ENCODE data around the gene SEPTIN1.

SEPTIN1 gene

DNA sequence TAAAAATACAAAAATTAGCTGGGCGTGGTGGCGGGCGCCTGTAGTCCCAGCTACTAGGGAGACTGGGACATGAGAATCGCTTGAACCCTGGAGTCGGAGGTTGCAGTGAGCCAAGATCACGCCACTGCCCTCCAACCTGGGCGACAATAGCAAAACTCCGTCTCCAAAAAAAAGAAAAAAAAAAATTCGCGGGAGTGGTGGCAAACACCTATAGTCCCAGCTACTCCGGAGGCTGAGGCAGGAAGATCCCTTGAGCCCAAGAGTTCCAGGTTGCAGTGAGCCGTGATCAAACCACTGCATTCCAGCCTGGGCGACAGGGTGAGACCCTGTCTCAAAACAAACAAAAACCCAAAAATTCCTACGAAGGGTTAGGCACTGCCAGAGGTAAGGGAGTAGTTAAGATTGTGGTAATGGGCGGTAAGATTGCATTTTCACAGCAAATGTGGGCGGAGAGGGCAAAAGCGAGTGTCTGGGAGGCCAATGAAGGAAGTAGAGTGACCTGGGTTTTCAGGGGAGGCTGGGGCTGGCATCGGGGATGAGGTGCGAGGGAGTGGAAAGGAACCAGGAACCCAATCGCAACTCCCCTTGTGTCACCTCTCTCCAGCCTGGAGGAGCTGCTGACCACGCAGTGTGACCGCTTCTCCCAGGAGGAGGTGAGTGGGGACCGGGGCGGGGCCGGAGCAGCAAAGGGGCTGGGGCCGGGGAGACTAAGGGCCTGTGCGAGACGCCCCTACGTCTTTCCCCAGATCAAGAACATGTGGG lies 5.1 kb downstream of the SEPTIN1 start:
- no peak for DNase-seq (ENCODE audit: low spot score)

DNA sequence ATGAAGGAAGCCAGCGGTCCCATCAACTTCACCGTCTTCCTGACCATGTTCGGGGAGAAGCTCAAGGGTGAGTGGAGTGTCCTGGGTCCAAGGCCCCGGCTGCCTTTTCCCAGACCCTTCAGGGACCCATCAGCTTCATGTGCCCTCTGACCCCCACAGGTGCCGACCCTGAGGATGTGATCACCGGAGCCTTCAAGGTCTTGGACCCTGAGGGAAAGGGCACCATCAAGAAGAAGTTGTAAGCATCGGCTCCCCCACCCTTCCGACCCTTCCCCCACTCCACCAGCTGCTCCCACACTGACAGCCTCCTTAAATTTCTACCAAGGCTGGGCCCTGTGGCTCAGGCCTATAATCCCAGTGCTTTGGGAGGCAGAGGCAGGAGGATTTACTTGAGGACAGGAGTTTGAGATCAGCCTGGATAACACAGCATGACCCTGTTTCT lies 5.9 kb downstream of the SEPTIN1 start:
- DNase-seq (ENCODE audit: low spot score): no peak

DNA sequence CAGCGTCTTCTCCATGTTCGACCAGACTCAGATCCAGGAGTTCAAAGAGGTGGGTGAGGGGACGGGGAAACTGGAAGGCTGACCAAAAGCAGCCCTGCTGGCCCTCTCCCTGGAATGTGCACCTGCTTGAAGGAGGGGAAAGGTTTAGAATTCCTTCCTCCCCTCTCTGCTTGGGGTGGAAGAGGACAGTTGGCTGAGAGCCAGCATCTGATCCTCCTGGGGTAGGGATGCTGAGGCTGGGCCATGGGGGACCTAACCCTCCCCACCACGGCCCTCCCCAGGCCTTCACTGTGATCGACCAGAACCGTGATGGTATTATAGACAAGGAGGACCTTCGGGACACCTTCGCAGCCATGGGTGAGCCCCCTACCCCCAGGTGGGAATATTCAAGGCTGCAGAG lies 6.5 kb downstream of the SEPTIN1 start:
- DNase-seq (ENCODE audit: low spot score): no peak

DNA sequence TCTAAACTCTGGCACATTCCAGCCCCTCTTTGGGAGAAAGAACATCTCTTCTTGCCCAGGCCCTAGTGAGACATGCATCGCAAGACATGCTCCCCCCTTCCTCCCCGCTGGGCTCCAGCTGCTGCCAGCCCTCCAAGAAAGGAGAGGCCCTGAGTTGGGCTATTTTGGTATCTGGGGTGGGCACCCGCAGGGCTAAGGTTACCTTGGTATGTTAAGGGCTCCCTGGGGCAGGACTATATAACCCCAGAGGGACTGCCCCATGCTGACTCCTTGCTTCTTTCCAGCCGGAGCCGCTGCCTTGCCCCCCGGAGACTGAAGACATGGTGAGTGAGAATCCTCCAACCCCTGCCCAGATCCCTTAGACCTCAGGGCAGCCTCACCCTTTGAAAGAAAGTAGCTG lies 7.8 kb downstream of the SEPTIN1 start, which contains the start of gene MYL11:
MYL11 (plus strand) TSS at position 265 of the 400 bp plus-strand sequence; CDS start at position 321, 56 bp downstream.
- no peak for DNase-seq (ENCODE audit: low spot score)

DNA sequence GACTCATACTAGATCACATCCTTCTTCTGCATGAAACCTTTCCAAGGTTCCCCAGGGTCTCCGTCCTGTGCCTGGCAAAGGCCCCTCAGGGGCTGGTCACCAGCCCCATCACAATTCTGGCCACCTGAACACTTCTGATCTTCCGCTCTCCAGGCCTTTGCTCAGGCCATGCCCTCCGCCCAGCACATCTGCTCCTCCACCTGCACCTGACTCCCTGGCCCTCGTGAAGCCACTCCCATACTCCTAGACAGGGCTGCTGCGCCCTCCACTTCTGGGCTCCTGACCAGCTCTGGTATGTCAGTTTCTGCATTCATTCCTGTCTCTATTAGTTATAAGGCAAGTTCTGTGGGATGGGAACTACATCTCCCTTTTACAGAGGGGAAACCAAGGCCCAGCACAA lies 9.6 kb downstream of the SEPTIN1 start:
- no peak for DNase-seq (ENCODE audit: low spot score)

DNA sequence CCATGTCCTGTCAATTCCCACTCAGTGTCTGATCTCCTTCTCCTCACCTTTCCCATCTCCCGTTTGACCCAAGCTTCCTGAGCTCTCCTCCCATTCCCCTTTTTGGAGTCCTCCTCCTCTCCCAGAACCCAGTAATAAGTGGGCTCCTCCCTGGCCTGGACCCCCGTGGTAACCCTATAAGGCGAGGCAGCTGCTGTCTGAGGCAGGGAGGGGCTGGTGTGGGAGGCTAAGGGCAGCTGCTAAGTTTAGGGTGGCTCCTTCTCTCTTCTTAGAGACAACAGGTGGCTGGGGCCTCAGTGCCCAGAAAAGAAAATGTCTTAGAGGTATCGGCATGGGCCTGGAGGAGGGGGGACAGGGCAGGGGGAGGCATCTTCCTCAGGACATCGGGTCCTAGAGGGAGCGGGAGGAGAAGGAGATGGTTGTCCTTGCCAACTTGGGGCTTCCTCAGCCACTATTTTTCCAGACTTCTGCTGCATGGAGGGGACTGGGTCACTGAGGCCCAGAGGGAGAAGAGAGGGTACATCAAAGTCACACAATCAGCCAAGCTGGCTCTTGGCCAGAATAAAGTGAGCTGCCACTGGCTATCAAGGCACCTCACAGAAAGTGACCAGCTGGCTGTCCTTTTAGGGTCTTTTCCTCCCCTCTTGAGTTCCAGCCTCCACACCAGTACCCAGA lies 10.2 kb downstream of the SEPTIN1 start:
- no peak for DNase-seq (ENCODE audit: low spot score)

DNA sequence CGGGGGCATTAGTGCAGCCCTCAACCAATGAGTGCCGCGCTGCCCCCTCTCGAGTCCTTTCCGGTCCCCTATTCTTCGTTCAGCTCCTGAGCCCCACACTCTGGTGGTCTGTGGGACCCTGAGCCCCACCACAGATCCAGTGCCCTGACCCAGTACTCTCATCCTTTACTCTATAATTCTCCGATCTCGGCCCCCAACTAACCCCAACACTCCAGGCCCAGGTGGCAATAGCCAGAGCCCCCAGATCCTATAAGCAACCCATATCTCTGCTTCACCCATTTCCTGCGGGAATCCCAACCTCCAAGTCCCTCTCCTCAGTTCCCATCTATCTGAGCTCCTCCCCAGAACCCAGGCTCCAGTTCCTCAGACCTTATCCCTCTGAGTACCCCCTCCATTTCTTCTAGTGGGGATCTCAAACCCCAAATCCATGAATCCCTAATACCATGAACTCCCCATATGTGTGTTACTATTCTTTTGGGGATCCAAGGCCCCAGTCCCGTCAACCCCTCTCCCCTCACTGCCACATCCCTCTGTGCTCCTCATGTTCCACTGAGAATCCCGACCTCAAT lies 11.0 kb downstream of the SEPTIN1 start:
- no peak for DNase-seq (ENCODE audit: low spot score)

DNA sequence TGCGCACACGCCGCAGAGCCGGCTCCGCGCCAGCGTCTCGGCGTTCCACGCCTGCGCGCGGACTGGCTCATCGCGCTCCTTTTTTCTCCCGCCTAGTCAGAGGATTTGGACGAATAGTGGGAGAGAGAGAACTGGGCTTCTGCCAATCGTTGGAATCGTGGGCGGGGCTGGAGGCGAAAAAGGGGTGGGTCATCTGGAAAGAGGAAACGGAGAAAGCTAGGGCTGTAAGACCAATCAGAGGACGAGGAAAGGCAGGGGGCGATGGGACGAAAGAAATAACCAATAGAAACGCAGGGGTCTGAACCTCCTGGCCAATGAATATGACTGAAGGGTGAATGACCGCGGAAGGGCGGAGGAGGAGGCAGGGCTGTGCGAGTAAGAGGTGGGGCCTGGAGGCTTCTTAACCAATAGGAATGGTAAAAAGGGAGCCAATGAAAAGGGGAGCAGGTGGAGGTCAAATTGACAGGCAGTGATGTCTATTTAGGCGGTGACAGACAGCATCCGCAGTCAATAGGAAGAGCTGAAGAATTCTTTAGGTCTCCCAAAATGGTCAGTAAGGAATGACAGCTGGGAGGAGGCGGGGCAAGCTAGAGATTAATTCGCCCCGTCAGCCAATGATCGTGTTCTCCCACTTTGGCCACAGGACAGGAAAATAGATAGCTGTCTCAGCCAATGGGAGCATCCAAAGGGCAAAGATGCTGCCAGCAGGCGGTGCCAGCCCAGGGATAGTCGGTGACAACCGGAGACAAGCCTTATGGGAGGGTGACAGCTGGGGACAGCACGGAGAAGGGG lies 11.7 kb downstream of the SEPTIN1 start, which contains the start of gene TBC1D10B:
TBC1D10B (minus strand) TSS at position 39 of the 792 bp plus-strand sequence. CDS start 311 bp downstream, outside the sequence.
- peak; percentile 98 for DNase-seq (ENCODE audit: low spot score)

DNA sequence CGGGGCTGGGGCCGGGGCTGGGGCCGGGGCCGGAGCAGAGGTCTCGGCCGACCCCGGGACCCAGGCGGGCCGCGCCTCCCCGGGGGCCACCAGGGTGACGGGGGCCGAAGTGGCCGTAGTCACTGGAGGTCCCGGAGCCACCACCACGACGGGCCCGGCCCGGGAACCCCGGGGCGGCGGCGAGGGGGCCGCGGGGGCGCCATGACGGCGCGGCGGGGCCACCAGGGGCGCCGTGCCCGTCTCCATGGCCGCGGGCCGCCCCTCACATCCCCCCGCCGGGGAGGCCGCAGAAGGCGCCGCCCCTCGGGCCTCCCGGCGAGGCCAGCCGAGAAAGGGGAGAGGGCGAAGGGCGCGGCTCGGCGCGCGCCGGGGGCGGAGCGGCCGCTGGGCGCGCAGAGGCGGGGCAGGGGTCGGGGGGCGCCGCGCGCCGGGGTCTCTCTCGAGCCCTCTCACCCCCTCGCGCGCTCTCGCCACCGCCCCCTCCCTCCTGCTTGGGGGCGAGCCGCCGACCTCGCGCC lies 12.4 kb downstream of the SEPTIN1 start:
- DNase-seq (ENCODE audit: low spot score): no peak

DNA sequence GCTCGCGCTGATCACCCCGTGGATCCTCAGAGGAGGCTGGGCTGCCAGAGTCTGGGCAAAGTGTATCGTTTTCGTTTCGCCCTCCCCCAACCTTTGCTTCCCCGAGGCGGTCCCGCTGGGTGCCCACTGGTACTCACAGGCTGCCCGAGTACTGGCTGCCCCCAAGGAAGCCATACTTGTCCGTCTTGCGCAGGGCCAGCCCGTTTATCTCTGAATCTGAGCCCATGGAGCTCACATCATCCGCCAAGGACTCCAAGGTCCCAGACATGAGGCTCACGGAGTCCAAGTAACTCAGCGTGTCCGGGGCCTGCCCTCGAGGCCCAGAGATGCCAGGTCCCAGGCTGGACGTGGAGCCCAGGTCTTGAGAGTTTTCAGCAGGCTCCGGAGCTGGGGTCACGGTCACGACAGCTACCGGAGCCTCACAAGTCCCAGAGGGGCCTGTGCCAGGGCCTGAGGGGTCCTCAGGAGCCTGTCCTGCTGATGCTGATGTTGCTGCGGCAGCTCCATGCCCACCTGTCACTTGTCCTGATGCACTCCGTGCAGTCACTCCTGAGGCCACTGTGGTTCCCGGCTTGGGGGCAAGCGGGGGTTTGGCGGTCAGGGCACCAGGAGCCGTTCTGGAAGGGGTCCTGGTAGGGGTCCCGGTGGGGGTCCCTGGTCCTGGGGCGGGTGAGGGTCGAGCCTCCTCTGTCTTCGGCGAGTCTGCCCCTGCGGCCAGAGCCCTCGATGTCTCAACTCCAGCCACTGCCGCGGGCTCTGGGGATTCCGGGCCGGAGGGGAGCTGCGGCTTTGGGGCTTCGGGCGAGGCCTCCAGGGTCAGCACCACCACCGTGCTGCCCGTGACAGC lies 13.0 kb downstream of the SEPTIN1 start:
- DNase-seq (ENCODE audit: low spot score): no peak

DNA sequence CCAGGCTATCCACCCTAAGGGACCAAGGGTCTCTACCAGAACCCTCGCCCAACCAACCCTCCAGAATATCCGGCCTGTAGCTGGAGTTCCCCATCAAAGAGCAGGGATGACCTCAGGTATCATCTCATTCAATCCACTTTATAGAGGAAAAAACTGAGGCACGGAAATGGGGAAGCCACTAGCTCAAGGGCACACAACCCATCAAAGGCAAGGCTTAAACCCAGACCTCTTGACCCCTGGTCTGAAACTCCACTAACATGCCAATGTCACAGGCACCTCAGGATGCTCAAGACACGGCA lies 13.6 kb downstream of the SEPTIN1 start:
- DNase-seq (ENCODE audit: low spot score): no peak

DNA sequence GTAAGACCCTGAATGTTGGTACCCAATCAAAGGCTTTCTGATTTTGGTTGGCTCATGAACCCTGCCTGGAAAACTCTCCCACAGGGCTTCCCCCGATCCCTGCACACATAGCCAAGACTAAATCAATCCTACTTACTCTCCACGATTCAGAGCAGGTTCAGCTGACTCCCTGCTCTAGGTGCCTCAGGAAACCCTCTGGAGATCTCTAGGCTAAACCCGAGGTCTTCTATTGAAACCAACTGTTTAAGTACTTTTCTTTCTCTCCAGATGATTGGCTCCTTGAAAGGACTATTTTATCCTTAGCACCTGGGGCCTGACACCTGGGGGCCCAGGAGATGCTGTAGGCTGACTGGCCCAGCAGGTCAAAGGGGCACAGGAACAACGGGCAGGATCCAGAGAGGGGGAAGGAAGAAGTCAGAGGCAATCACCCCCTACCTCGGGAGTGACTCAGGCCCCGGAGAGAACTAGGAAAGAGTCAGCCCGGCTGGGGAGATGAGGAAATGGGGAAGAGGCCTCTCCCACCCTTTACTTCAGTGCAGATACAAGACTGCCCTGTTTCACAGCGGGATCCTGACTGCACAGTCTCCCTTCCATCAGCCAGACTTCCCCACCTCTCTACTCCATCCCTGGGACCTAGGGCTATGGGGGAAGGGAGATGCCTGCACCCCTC lies 14.1 kb downstream of the SEPTIN1 start:
- no peak for DNase-seq (ENCODE audit: low spot score)

DNA sequence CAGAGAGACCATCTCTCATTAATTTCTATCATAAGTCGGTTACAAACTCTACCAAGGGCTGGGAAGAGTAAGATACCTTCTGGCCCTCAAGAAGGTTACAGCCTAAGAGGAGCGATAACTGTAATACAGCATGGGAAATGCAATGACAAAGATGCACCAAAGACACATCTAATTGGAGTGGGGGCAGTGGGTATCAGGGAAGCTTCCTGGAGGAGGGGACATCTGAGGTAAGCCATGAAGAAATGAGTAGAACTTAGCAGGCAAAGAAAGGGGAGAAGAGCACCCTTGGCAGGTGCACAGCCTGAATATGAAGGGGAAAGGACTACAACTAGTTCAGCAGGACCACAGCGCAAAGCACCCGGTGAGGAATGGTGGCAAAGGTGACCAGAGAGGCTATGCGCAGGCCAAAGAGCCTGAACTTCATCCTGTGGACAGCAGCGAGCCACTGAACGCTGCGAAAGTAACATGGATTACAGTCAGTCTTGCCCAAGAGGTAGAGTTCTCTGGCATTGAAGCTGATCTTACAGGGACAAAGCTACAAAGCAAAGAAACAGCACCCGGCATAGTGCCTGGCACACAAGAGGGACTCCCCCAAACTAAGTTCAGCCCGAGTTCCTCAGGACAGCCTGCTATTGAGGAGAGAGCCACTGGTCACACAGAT lies 14.9 kb downstream of the SEPTIN1 start:
- no peak for DNase-seq (ENCODE audit: low spot score)

DNA sequence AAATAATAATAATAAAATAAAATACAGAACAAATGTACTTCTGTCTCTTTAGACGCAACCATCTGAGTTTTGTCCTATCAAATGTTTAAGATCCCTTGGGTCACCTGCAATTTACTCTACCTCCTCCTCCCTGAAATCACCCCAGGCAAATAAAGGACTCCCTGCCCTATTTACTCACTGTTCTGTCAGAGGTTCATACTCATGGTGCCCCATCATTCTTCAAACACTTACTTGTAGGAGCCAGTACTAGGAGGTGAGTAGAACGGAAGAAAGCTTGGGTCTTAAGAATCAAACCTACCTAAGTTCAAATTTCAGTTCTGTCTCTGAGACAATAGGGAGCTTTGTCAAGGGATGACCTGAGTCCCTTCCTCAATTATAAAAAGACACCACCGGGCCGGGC lies 15.8 kb downstream of the SEPTIN1 start:
- DNase-seq (ENCODE audit: low spot score): no peak

DNA sequence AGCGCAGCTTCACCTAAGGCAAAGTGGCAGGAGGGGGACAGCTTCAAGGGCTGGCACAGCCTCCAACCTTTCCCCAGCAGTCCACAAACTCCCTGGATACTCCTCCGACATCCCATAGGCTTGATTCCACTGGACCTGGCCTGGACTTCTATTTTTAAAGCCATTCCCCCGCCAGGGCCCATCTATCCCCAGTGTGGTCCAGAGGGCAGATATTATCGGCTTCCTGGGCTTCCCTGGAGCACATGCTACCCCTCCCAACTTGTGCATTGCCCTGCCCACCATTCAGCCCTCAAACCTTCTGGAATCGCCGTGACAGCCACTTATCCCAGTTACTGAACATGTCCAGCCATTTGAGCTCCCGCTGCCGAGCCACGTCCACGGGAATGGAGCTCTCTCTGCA lies 17.2 kb downstream of the SEPTIN1 start:
- no peak for DNase-seq (ENCODE audit: low spot score)

DNA sequence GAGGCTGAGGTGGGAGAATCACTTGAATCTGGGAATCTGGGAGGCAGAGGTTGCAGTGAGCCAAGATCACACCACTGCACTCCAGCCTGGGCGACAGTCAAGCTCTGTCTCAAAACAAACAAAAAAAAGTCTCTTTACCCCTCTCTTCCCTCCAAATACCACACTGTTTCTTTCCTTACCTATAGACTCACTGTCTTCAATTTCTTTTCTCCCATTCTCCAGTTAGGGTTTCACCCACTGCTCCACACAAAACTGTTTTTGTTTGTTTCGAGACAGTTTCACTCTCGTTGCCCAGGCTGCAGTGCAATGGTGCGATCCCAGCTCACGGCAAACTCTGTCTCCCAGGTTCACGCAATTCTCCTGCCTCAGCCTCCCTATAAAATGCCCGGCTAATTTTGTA lies 21.2 kb downstream of the SEPTIN1 start:
- DNase-seq (ENCODE audit: low spot score): no peak

DNA sequence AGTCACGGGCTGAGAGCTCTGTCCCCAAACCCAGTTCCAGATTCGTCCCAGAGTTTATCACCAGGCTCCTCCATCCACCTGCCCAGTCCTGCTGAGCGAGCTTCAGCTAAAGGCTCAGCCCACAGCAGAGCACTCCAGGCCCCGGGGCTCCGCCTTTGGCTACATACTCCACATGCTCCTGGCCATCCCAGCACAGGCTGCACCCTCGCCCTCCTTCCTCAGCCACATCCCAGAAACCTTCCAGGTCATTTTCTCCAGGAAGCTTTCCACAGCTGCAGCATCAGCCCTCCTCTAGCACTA lies 22.5 kb downstream of the SEPTIN1 start:
- no peak for DNase-seq (ENCODE audit: low spot score)

DNA sequence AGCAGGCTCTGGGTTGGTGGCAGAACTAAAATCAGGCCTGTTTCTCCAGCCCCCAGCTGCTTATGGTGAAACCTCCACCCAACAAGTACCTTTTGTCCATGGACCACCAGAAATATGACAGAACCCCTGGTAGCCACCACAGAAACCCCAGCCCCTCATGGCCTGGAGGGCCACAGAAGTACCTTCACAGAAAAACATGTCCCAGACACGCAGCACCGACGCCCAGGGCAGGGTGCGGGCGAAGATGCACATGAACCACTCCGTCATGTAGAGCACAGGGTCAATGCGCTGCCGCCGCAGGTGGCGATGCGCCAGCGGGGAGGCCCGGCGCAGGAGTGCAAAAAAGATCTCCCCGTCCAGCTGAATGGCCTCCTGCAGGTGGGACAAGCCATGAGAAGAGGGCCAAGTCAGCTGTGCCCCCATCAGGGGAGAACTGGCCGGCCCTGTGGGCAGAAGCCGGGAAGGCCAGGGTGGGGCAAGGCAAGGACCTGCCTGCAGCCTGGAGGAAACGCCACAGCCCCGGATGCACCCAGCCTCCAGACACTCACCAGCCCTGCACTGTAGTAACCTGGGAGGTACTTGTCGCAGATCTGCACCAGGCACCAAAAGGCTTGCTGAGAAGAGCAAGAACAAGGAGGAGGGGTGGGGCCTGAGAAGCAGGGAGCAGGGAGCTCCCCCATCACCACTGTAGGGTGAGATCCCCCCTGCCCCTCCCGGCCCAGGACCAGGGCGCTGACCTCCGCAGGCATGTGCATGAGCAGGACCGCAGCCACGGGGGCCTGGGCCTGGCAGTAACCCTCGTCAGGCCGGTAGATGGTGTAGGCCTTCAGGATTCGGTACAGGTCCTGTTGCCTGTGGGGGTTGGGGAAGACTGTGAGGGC lies 23.1 kb downstream of the SEPTIN1 start:
- DNase-seq (ENCODE audit: low spot score): no peak

DNA sequence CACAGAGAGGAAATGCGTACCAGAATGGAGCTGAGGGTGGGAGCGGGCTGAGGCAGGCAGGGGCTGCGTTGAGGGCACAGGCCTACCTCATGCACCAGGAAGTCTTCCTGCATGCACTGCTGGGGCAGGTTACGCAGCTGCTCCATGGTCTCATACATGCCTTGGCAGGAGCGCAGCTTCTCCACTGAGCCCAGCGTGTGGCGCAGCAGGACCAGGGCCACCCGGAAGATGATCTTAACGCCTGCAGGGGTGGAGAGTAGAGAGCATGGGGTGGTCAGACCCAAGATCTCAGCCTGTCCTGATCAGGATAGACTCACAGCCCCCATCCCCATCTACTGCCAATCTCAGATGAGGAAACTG lies 23.8 kb downstream of the SEPTIN1 start:
- no peak for DNase-seq (ENCODE audit: low spot score)

Data from HuH-7 (cell line).